HEK293T (cell line): Measurements from ENCODE around the gene TFEB.

Experiments used
- ARNT ChIP-seq: fragments of 450-650 bp; IDR thresholded peaks from 2 replicates; pipeline ENCODE4 v1.6.1; 2017; ENCODE audit warnings: mild to moderate bottlenecking
- BHLHE40 ChIP-seq: fragments of 450-650 bp; IDR thresholded peaks from 2 replicates; pipeline ENCODE4 v1.6.1; 2016; ENCODE audit warnings: mild to moderate bottlenecking, moderate library complexity, borderline replicate concordance
- ELF4 ChIP-seq: fragments of 450-650 bp; IDR thresholded peaks from 2 replicates; pipeline ENCODE4 v1.6.1; 2017; ENCODE audit warnings: antibody characterized with exemption
- FOXA1 ChIP-seq: fragments of 450-650 bp; IDR thresholded peaks from 2 replicates; pipeline ENCODE4 v1.6.1; 2016; ENCODE audit warnings: mild to moderate bottlenecking
- FOXK2 ChIP-seq: fragments of 450-650 bp; IDR thresholded peaks from 2 replicates; pipeline ENCODE4 v1.6.1; 2016; ENCODE audit warnings: mild to moderate bottlenecking
- FOXM1 ChIP-seq: fragments of 450-650 bp; IDR thresholded peaks from 2 replicates; pipeline ENCODE4 v1.6.1; 2017; ENCODE audit warnings: mild to moderate bottlenecking, borderline replicate concordance
- HDGF ChIP-seq: fragments of 450-650 bp; IDR thresholded peaks from 2 replicates; pipeline ENCODE4 v1.6.1; 2017; ENCODE audit warnings: antibody characterized with exemption, borderline replicate concordance
- NFRKB ChIP-seq: fragments of 450-650 bp; IDR thresholded peaks from 2 replicates; pipeline ENCODE4 v1.6.1; 2016; ENCODE audit warnings: mild to moderate bottlenecking, moderate library complexity
- SP1 ChIP-seq: fragments of 450-650 bp; IDR thresholded peaks from 2 replicates; pipeline ENCODE4 v1.6.1; 2017
- SUZ12 ChIP-seq: fragments of 450-650 bp; IDR thresholded peaks from 2 replicates; pipeline ENCODE4 v1.6.1; 2016; ENCODE audit warnings: mild to moderate bottlenecking
- ZNF384 ChIP-seq: fragments of 450-650 bp; IDR thresholded peaks from 2 replicates; pipeline ENCODE4 v1.6.1; 2016
- TF ChIP-seq, protein P1 (sequence below): fragments of 450-650 bp; IDR thresholded peaks from 2 replicates; pipeline ENCODE4 v1.6.1; 2016

DNA sequence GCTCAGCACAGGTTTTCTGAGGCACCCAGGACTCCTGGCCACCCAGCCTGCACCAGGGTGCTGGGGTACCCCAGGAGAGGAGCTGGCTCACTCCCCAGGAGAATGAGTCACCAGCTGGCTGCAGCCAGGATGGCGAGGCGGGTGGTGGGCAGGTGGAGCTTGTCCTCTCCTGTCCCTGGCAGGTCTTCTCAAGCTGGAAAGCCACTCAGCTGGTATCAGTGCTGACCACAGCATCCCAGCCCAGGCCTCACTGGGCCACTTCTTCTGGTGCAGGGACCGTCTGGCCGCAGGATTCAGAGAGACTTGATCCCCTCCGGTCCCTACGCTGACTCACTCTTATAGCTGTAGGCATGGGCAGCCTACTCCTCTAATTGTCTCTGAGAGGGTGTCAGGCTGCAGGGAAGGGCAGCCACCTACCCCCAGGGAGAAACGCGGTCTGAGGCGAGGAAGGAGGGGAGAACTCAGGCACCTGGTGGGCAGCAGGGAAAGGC, 22.2 kb downstream of the TFEB start:
- no peak for TF ChIP-seq FOXK2
- TF ChIP-seq, protein P1, sequence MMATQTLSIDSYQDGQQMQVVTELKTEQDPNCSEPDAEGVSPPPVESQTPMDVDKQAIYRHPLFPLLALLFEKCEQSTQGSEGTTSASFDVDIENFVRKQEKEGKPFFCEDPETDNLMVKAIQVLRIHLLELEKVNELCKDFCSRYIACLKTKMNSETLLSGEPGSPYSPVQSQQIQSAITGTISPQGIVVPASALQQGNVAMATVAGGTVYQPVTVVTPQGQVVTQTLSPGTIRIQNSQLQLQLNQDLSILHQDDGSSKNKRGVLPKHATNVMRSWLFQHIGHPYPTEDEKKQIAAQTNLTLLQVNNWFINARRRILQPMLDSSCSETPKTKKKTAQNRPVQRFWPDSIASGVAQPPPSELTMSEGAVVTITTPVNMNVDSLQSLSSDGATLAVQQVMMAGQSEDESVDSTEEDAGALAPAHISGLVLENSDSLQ, result no peak
- TF ChIP-seq SUZ12, result no peak
- no peak for TF ChIP-seq NFRKB
- no peak for TF ChIP-seq FOXA1
- no peak for TF ChIP-seq HDGF
- no peak for TF ChIP-seq BHLHE40
- no peak for TF ChIP-seq ELF4
- no peak for TF ChIP-seq ARNT
- TF ChIP-seq SP1, result no peak
- no peak for TF ChIP-seq ZNF384
- no peak for TF ChIP-seq FOXM1
